ENCODE data around the gene GATM.

The GATM gene

DNA sequence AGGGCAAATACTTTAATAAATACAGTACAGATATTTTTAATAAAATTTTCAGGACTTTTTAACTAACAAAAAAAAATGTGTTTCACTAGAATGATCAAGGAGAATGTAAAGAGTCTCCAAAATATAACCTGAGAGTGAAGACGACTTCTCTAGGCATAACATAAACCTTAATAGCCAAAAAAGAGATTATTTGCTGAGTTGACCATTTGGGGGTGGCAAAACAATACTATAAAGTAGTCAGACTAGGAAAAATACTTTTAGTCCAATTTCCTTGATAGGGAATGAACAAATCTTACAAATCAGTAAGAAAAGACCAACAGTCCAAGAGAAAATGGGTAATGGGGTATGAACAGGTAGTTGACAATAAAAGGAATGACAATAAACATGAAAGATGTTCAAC, 29.4 kb upstream of the GATM start:
- no peak overlapping the region for H3K27ac ChIP-seq
- TF ChIP-seq, protein P1, sequence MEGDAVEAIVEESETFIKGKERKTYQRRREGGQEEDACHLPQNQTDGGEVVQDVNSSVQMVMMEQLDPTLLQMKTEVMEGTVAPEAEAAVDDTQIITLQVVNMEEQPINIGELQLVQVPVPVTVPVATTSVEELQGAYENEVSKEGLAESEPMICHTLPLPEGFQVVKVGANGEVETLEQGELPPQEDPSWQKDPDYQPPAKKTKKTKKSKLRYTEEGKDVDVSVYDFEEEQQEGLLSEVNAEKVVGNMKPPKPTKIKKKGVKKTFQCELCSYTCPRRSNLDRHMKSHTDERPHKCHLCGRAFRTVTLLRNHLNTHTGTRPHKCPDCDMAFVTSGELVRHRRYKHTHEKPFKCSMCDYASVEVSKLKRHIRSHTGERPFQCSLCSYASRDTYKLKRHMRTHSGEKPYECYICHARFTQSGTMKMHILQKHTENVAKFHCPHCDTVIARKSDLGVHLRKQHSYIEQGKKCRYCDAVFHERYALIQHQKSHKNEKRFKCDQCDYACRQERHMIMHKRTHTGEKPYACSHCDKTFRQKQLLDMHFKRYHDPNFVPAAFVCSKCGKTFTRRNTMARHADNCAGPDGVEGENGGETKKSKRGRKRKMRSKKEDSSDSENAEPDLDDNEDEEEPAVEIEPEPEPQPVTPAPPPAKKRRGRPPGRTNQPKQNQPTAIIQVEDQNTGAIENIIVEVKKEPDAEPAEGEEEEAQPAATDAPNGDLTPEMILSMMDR (conservative IDR thresholded peaks at IDR 0.05) = no peak

DNA sequence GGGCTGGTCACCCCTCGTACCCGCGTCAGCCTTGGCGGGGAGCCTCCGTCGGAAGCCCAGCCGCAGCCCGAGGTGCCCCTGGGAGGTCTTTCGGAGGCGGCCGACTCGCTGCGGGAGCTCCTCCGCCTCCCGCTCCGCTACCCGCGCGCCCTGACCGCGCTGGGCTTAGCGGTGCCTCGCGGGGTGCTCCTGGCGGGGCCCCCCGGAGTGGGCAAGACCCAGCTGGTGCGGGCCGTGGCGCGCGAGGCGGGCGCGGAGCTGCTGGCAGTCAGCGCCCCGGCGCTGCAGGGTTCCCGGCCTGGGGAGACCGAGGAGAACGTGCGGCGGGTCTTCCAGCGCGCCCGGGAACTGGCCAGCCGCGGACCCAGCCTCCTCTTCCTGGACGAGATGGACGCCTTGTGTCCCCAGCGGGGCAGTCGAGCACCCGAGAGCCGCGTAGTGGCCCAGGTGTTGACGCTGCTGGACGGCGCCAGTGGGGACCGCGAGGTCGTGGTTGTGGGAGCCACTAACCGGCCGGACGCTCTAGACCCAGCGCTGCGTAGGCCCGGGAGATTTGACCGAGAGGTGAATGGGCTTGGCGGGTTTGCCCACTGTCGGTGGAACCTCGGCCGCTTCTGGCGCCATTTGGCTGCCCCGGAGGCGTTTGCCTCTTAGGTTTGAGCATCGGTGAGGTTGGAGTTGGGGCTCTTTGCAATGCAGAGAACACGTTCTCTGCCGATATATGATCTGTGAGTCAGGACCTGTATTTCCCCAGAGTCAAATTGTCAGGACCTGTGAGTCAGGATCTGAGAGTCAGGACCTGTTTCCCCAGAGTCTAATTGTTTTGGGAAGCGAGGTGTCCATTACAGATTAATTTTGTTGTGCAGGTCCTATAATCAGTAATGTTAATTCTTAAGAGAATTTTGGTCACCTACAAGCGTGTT, 24.9 kb upstream of the GATM start:
- TF ChIP-seq, protein P1 (conservative IDR thresholded peaks at IDR 0.05) = no peak
- H3K27ac ChIP-seq = peak overlapping the region; percentile 91

DNA sequence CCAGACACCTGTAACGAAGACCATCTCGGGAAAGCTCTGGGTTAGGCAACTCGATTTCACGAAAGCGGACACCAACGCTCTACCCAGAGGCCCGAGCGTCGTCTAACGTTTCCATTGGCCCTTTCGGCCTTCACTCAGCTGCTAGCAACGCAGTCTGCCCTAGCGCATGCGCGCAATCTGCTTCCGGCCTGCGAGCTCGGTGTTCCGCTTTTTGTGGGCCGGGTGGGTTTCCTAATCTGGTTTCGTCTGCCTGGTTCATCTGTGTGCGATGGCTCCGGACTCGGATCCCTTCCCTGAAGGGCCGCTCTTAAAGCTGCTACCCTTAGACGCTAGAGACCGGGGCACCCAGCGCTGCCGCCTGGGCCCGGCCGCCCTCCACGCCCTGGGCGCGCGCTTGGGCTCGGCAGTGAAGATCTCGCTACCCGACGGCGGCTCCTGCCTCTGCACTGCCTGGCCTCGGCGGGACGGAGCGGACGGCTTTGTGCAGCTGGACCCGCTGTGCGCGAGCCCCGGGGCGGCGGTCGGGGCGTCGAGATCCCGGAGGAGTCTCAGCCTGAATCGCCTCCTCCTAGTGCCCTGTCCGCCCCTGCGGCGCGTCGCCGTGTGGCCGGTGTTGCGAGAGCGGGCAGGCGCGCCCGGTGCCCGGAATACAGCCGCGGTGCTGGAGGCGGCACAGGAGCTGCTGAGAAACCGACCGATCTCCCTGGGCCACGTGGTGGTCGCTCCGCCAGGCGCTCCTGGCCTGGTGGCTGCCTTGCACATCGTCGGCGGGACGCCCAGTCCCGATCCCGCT, 24.0 kb upstream of the GATM start:
- H3K27ac ChIP-seq = peak overlapping the region; percentile 91
- TF ChIP-seq, protein P1 (conservative IDR thresholded peaks at IDR 0.05) = no peak

DNA sequence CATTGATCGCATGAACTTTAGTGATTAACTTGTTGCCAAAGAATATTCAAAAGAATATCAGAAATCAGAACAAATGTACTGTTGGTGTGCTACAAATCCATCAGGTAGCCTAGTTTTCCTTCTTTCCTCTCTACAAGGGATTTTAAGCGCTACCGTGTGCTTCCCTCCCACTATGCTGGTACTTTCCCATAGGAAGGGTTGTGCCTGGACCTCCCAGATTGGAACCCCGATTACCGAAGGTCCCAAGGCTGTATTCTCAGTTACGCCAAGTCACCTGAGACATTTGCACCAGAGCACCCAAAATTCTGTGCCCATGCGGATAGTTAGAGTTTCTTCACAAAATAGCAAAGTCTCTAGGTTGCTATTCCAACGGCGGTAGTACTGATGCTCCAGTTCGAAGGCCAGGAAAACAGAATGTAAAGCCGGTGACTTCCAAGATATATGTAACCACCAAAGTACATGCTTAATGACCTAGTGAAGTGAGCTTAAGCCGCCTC, 23.4 kb upstream of the GATM start:
- TF ChIP-seq, protein P1 (conservative IDR thresholded peaks at IDR 0.05) = no peak
- peak overlapping the region; percentile 91 for H3K27ac ChIP-seq

DNA sequence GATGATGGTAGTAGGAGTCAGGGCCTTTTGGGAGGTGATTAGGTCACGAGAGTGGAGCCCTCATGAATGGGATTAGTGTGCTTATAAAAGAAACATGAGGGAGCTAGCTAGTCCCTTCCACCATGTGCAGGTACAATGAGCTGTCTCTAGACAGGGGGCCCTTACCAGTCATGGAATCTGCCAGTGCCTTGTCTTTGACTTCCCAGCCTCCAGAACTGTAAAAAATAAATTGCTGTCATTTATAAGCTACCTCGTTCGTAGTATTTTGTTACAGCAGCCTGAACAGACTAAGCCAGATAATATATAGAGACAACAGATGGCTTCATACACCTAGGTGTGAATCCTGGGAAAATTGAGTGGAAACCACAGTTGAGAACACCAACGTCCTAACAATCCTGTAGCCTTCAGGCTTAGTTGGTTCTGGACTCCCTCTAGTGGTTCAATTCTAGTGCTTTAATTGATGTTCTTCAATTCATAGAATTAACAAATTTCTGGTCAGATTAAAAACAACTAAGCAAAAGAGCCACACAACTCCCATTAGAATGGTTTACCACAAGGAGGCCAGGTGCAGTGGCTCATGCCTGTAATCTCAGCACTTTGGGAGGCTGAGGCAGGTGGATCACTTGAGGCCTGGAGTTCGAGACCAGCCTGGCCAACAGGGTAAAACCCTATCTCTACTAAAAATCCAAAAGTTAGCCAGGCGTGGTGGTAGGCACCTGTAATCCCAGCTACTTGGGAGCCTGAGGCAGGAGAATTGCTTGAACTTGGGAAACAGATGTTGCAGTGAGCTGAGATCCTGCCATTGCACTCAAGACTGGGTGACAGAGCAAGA, 21.3 kb upstream of the GATM start:
- TF ChIP-seq, protein P1 (conservative IDR thresholded peaks at IDR 0.05) = peak; percentile 83
- no peak overlapping the region for H3K27ac ChIP-seq

DNA sequence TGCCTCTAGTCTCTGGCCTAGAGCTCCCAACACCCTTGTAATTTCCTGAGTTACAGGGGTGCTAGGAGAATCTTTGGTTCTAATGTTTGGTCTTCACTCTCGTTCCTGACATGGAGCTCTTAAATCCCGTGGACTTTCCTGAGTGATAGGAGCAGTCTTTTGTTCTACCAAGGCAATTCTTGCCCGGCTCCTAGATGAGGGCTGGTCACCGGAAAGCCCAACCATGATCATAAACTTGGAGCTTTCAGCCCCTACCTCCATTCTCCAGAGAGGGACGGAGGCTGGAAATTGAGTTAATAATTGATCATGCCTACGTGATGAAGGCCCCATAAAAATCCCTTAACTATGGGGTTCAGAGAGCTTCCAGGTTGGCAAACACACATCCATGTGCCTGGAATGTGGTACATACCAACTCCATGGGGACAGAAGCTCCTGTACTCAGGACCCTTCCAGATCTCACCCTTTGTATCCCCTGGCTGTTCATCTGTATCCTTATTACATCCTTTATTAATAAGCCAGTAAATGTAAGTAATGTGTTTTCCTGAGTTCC, 18.8 kb upstream of the GATM start:
- TF ChIP-seq, protein P1 (conservative IDR thresholded peaks at IDR 0.05) = no peak
- no peak overlapping the region for H3K27ac ChIP-seq
